ENCODE data around the gene CDC6.
A peak's percentile ranks its signal among the peaks of the same experiment; 100 is the strongest.

The CDC6 gene

DNA sequence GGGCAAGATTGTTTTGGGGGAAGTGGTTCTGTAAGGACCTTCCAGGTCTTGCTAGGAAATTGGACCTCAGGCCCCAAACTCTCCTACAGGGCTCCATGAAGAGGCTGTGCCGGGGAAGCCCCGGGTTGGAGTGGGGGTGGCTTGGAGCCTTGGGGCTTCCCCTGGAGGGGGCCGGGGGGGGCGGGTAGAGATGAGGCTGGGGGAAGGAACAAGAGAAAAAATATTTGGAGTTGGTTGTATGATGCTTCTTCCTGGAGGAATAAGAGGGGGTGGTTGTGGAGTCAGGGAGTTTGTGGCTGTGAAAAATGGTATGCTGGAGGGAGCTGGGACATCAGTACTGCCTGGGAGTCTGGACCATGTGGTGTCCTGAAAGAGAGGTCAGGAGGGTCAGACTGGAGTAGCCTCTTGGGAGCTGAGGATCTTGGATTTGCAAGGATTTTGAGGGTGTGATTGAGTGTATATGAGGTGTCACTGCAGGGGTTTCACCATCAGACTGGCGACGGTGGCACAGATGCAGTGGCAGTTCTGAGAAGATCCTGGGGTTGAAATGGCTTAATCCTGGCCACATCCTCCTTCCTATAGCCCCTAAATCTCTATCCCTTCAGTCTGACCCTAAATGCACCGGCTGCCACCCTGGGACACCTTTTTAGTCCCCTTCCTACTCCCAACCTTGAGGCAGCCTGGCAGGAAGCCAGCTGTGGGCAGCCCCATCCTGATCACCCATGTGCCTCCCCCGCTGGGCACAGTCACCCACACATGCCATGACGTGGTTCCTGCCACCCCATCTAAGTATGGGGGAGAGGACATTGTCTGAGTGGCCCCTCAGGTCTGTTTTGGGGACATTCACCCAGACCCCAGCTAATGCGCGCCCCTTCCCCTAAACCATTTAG lies 32.2 kb downstream of the CDC6 start:
- DNase-seq (ENCODE audit: low read depth): no peak
- peak overlapping the region; percentile 96 for H3K4me3 ChIP-seq (ENCODE audit: low read depth, low read length)
- no peak for TF ChIP-seq CTCF (IDR thresholded peaks at IDR 0.05; ENCODE audit: insufficient read depth, low read depth, low read length, missing control alignments)

GRCh38 chr17:40320756-40321523 lies 33.3 kb downstream of the CDC6 start:
- DNase-seq (ENCODE audit: low read depth): no peak
- no peak for TF ChIP-seq CTCF (IDR thresholded peaks at IDR 0.05; ENCODE audit: insufficient read depth, low read depth, low read length, missing control alignments)
- H3K4me3 ChIP-seq (ENCODE audit: low read depth, low read length): peak overlapping the region; percentile 96

- no peak for TF ChIP-seq CTCF (IDR thresholded peaks at IDR 0.05; ENCODE audit: insufficient read depth, low read depth, low read length, missing control alignments)
- DNase-seq (ENCODE audit: low read depth): no peak
- H3K4me3 ChIP-seq (ENCODE audit: low read depth, low read length): peak overlapping the region; percentile 96
These were observed 33.8 kb downstream of the CDC6 start for GRCh38 chr17:40321524-40321929.

DNA sequence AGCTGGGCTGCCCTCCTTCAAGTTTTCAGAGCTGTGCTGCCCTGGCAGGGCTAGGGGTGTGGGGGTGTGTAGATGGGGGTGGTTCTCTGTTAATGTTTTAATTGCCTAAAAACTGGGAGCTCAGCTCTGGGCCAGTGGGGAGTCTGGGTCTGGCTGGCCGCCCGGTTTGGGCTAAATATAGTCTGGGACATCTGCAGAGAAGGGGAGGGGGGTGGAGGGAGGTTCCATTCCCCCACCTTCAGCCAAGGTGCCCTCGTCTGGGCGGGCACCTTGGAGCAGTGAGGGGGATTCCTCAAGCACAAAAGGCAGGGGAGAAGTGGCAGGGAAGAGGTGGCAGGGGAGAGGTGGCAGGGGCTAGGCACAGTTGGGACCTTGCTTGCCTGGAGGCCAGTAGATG lies 34.3 kb downstream of the CDC6 start:
- no peak for TF ChIP-seq CTCF (IDR thresholded peaks at IDR 0.05; ENCODE audit: insufficient read depth, low read depth, low read length, missing control alignments)
- peak overlapping the region; percentile 96 for H3K4me3 ChIP-seq (ENCODE audit: low read depth, low read length)
- no peak for DNase-seq (ENCODE audit: low read depth)

DNA sequence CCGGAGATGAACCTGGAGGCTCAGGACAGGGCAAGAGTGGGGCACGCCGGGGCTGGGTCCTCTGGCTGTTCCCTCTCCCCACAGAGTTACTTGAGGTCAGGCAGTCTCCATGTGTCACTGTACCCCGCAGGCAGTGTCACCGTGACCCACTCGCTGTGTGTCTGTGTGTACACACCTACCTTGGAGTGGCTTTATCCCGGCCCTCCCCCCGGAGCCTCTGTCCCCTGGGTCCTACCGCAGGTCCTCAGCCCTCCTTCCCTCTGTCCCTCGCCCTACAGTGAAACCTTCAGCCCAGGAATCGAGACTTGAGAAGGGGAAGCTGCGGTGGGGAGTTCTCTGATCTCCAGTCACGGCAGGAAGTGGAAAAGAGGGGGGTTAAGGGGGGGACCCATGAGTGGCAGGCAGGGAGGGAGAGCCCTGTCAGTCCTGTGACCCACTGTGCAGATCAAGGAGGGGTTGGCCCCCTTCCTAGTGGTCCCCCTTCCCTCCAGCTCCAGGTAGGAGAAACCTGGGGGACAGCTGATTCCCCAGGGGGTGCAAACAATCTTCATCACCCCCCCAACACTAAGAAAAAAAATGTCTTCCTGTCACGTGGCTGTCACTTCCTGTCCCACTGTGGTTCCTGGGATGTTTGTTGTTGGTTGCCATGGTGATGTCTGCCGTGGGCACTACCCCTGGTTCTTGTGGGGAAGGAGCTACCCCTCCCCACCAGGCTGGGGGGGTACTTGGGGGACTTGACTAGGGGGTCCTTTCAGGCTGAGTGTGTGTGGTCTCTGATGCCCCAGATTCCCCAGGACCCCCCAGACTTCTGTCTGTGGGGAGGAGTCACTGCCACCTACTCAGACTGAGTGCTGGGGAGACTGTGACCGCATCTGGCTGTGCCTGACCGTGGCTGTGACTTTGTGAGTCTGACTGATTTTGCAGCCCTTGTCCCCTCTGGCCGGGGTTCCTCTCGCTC lies 35.0 kb downstream of the CDC6 start:
- TF ChIP-seq CTCF (IDR thresholded peaks at IDR 0.05; ENCODE audit: insufficient read depth, low read depth, low read length, missing control alignments): no peak
- peak overlapping the region; percentile 96 for H3K4me3 ChIP-seq (ENCODE audit: low read depth, low read length)
- peak; percentile 96 for DNase-seq (ENCODE audit: low read depth)

Data from GM12865 (cell line).